Caco-2 (cell line): ENCODE results near the gene PDE10A. TPM values are rescaled to one million over a fixed set of nuclear protein-coding genes. Genes with fewer than 3 reads are reported as not detected.

ENCODE experiments used
- BruUV-seq: library from RNA; stranded (reverse); fragments of 400-500 nt; replicated peaks from 2 replicates; lab custom pipeline; 2021; lab: Mats Ljungman, UMichigan
- CTCF ChIA-PET: fragments of 300-600 bp; sonication (Branson Sonifier 250); formaldehyde crosslinking; loops from one replicate; lab custom pipeline; 2022; ENCODE audit warnings: antibody characterized with exemption; lab: Charles Lee
- POLR2A ChIA-PET: fragments of 300-600 bp; sonication (Branson Sonifier 250); formaldehyde crosslinking; loops from one replicate; lab custom pipeline; 2022; ENCODE audit warnings: antibody characterized with exemption; lab: Charles Lee
- DNase-seq, 2 experiments: peaks; one replicate each; pipeline versions ENCODE4 v3.0.0 to v3.0.0-alpha.2; 2020 to 2022
- H3K27me3 ChIP-seq: replicated peaks from 2 replicates; pipeline ENCODE4 v1.6.0; 2011; ENCODE audit warnings: low read length; ENCODE audit not compliant: control insufficient read depth, insufficient read depth
- H3K36me3 ChIP-seq: 2 replicates; pipeline ENCODE4 v1.5.1; 2011; ENCODE audit warnings: low read length; ENCODE audit not compliant: control insufficient read depth, insufficient read depth
- H3K4me1 ChIP-seq: fragments of 250-450 bp; sonication (Bioruptor Pico); 2 replicates; pipeline ENCODE4 v1.5.1; 2020; ENCODE audit warnings: mild to moderate bottlenecking
- H3K4me3 ChIP-seq: 2 replicates; pipeline ENCODE4 v1.5.1; 2011; ENCODE audit warnings: low read depth, mild to moderate bottlenecking, control low read depth, low read length
- H3K9me3 ChIP-seq: fragments of 250-450 bp; sonication (Bioruptor Pico); 2 replicates; pipeline ENCODE4 v1.5.1; 2020; ENCODE audit warnings: mild to moderate bottlenecking, moderate library complexity
- H3K27ac Mint-ChIP-seq: one replicate; pipeline ENCODE4 v1.8.0; 2022; ENCODE audit warnings: mixed read lengths; ENCODE audit not compliant: unreplicated experiment
- H3K27me3 Mint-ChIP-seq: one replicate; pipeline ENCODE4 v1.8.0; 2022; ENCODE audit warnings: mixed read lengths; ENCODE audit not compliant: insufficient read depth, unreplicated experiment
- H3K36me3 Mint-ChIP-seq: one replicate; pipeline ENCODE4 v1.8.0; 2022; ENCODE audit warnings: mild to moderate bottlenecking, mixed read lengths; ENCODE audit not compliant: insufficient read depth, unreplicated experiment
- H3K4me1 Mint-ChIP-seq: one replicate; pipeline ENCODE4 v1.8.0; 2022; ENCODE audit warnings: low read depth, mixed read lengths; ENCODE audit not compliant: unreplicated experiment
- H3K4me3 Mint-ChIP-seq: one replicate; pipeline ENCODE4 v1.8.0; 2022; ENCODE audit warnings: mild to moderate bottlenecking, moderate library complexity, mixed read lengths; ENCODE audit not compliant: unreplicated experiment
- H3K9me3 Mint-ChIP-seq: one replicate; pipeline ENCODE4 v1.8.0; 2022; ENCODE audit warnings: mixed read lengths; ENCODE audit not compliant: unreplicated experiment
- CTCF ChIP-seq, 2 experiments: fragments of 200-600 bp in 1 of 2; IDR thresholded peaks; 1 replicate in 1 of 2; 2 replicates in 1 of 2; pipeline versions ENCODE4 v1.5.1 to v1.8.0; 2011 to 2022; ENCODE audit warnings: antibody characterized with exemption in 1 of 2, control low read depth in 1 of 2, inconsistent platforms in 1 of 2, low read depth in 1 of 2, low read length in 1 of 2, mild to moderate bottlenecking in 1 of 2, moderate library complexity in 1 of 2; ENCODE audit not compliant: insufficient read depth in 1 of 2, severe bottlenecking in 1 of 2, unreplicated experiment in 1 of 2
- intact Hi-C: fragments of 100-400 bp; cut with micrococcal nuclease; formaldehyde crosslinking; loops from one replicate; pipeline ENCODE4 v1.10.0; 2022; ENCODE audit not compliant: unreplicated experiment
- total RNA-seq: library from RNA; stranded (reverse); gene quantifications from 2 replicates; pipeline ENCODE4 v1.2.3, GENCODE V29; 2022

Gene PDE10A
- total RNA-seq, 1 experiment from 2014 or later = 3.4 TPM

- Mint-ChIP-seq H3K4me1 (peaks cover 7% of the 10 kb centered on the region), H3K36me3 (no peaks in the 10 kb centered on the region), H3K4me3 (no peak overlapping the region), H3K9me3 (no peaks in the 10 kb centered on the region), H3K27ac (no peak overlapping the region), H3K27me3 (no peaks in the 10 kb centered on the region)
- Histone ChIP-seq H3K4me3 (no peak overlapping the region), H3K36me3 (no peaks in the 10 kb centered on the region), H3K4me1 (no peaks in the 10 kb centered on the region), H3K9me3 (no peaks in the 10 kb centered on the region), H3K27me3 (no peaks in the 10 kb centered on the region)
- intact Hi-C loops = no loop called here
- ChIA-PET POLR2A (no interaction called here), CTCF (no interaction called here)
- BruUV-seq = no TSS peak
- TF ChIP-seq CTCF (IDR thresholded peaks at IDR 0.05; ENCODE audit: insufficient read depth in 1 of 2, low read depth in 1 of 2, low read length in 1 of 2, severe bottlenecking in 1 of 2, unreplicated experiment in 1 of 2) = no peak
- DNase-seq = no peak
Measured at GRCh38 chr6:165644586-165645266, 18.3 kb downstream of the PDE10A start.

GRCh38 chr6:165643015-165643414, 20.0 kb downstream of the PDE10A start:
- no peaks in the 10 kb centered on the region for H3K9me3 ChIP-seq
- H3K27me3 ChIP-seq = no peaks in the 10 kb centered on the region
- ChIA-PET POLR2A (no interaction called here), CTCF (no interaction called here)
- H3K36me3 Mint-ChIP-seq = no peaks in the 10 kb centered on the region
- BruUV-seq = no TSS peak
- H3K36me3 ChIP-seq = no peaks in the 10 kb centered on the region
- no peak overlapping the region for H3K27ac Mint-ChIP-seq
- no peak for DNase-seq
- intact Hi-C loops = no loop called here
- H3K4me3 ChIP-seq = no peak overlapping the region
- no peaks in the 10 kb centered on the region for H3K27me3 Mint-ChIP-seq
- H3K4me1 ChIP-seq = no peaks in the 10 kb centered on the region
- peaks cover 7% of the 10 kb centered on the region for H3K4me1 Mint-ChIP-seq
- H3K4me3 Mint-ChIP-seq = no peak overlapping the region
- no peak for TF ChIP-seq CTCF (IDR thresholded peaks at IDR 0.05; ENCODE audit: insufficient read depth in 1 of 2, low read depth in 1 of 2, low read length in 1 of 2, severe bottlenecking in 1 of 2, unreplicated experiment in 1 of 2)
- H3K9me3 Mint-ChIP-seq = no peaks in the 10 kb centered on the region

- H3K27me3 ChIP-seq = no peaks in the 10 kb centered on the region
- Mint-ChIP-seq H3K9me3 (no peaks in the 10 kb centered on the region), H3K27ac (no peak overlapping the region), H3K36me3 (no peaks in the 10 kb centered on the region), H3K4me1 (peaks cover 9% of the 10 kb centered on the region), H3K27me3 (no peaks in the 10 kb centered on the region), H3K4me3 (no peak overlapping the region)
- no peak overlapping the region for H3K4me3 ChIP-seq
- no peaks in the 10 kb centered on the region for H3K36me3 ChIP-seq
- intact Hi-C loops = no loop called here
- POLR2A ChIA-PET = no interaction called here
- no peaks in the 10 kb centered on the region for H3K9me3 ChIP-seq
- no peak for DNase-seq
- no TSS peak for BruUV-seq
- CTCF ChIA-PET = no interaction called here
- TF ChIP-seq CTCF (IDR thresholded peaks at IDR 0.05; ENCODE audit: insufficient read depth in 1 of 2, low read depth in 1 of 2, low read length in 1 of 2, severe bottlenecking in 1 of 2, unreplicated experiment in 1 of 2) = no peak
- H3K4me1 ChIP-seq = 0 out of 2 replicates have a peak, but pooled peaks cover 3% of the 10 kb centered on the region
Measured at GRCh38 chr6:165641672-165642156, 21.3 kb downstream of the PDE10A start.
